Measurements from ENCODE around the gene ARPC1A.
"Not testable (repeated sequence)": the region's sequence is repeated elsewhere in the genome, so short reads cannot be mapped to it uniquely, and the experiment has no call there.

The ARPC1A gene

DNA sequence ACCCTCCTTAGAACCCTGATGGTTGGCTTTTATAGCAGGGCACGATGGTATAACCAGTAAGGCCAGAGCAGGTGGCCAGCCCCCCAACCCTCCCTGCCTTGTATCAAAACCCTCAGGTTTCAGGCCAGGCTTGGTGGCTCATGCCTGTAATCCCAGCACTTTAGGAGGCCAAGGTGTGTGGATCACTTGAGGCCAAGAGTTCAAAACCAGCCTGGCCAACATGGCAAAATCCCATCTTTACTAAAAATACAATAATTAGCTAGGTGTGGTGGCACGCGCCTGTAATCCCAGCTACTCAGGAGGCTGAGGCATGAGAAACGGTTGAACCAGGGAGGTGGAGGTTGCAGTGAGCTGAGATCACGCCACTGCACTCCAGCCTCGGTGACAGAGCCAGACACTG, 3.0 kb upstream of the ARPC1A start:
- not testable (repeated sequence) for DNase-seq (ENCODE audit: low read depth)

DNA sequence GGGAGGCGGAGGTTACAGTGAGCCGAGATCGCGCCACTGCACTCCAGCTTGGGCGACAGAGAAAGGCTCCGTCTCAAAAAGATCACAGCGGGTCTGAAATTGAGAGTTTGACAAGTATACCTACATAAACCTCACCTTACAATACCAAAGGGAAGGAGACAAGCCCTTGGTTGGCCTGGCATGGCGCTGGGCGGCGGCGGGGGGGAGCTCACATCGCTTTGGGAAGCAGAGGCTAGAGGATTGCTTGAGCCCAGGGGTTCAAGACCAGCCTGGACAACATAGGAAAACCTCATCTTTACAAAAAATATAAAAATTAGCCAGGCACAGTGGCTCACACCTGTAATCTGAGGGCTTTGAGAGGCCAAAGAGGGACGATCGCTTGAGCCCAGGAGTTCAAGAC, 1.1 kb upstream of the ARPC1A start:
- DNase-seq (ENCODE audit: low read depth): no peak

DNA sequence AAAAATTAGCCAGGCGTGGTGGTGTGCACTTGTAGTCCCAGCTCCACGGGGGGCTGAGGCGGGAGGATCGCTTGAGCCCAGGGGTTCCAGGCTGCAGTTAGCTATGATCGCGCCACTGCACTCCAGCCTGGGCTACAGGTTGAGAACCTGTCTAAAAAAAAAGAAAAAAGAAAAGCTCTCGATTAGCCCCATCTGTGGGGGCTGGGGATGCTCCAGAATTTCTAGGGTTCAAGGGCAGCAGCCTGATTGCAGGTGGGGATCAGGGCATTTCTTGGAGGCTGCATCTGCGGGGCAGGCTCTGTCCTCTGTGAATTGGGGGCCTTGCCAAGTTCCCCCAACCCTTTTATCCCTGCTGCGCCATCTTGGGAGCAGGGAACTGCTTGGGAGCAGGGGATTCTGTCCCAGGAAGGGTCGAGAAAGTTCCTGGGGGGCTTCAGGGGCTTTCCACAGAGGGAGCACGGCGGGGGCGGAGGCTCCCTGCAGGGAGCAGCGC, 651 bp upstream of the ARPC1A start:
- DNase-seq (ENCODE audit: low read depth): no peak

DNA sequence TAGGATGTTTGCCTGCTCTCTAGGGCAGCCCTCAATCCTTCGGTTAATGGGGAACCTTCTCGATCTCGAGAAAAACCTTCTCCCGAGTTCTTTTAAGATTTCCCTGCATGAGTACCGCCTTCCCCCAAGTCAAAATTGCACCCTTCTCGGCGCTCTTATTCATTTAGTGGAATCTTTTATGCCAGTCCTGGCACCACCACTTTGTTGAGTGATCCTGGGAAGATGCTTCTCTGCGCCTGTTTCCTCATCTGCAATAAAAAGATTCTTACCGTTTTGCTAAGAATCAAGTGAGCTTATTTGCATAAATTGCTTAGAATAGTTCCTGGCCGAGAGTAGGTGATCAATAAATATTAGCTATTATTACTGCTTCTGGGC, 697 bp downstream of the ARPC1A start:
- DNase-seq (ENCODE audit: low read depth): no peak

DNA sequence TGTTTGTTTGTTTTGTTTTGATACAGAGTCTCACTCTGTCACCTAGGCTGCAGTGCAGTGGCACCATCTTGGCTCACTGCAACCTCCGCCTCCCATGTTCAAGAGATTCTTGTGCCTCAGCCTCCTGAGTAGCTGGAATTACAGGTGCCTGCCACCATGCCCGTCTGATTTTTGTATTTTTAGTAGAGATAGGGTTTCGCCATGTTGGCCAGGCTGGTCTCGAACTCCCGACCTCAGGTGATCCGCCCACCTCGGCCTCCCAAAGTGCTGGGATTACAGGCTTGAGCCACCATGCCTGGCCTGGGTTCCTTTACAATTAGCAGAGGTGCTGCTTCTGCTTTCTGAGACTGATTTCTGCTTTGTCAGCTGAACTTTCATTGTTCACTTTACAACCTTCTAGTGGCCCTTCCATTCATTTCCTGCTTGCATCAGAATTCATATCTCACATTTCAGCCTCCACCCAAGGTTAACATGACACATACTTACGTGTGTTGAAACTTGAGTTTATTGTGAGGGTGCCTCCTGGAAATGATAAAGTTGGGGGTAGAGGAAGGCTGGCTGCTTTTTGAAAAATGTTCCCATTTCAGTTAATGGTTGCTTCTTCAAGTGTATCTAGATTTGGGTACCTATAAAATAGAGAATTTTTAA, 4.7 kb downstream of the ARPC1A start:
- not testable (repeated sequence) for DNase-seq (ENCODE audit: low read depth)

DNA sequence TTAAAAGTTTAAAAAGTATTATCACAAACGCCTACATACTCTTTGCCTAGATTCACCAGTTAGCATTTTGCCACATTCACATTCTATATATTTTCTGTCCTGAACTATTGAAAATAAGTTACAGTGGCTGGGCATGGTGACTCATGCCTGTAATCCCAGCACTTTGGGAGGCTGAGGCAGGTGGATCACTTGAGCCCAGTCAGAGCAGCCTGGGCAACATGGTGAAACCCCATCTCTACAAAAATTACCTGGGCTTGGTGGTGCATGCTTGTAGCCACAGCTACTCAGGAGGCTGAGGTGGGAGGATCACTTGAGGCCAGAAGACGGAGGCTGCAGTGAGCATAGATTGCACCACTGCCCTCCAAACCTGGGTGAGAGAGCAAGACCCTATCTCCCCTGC, 5.3 kb downstream of the ARPC1A start:
- no peak for DNase-seq (ENCODE audit: low read depth)

DNA sequence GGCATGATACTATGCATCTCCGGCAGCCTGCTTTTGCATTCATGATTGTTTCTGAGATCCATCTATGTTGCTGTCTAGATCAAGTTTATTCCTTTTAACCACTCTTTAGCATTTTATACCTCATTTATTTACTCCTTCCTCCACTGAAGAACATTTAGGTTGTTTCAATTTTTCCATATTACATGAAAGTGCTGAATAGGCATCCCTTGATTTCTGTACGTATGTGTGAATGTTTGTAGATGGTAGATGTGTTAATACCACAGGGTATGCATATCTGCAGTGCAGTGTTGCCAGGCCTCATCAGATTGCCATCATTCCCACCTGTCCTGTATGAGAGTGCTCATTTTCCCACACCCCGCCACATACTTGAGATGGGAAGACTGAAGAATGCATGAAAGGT, 13.9 kb downstream of the ARPC1A start:
- no peak for DNase-seq (ENCODE audit: low read depth)

DNA sequence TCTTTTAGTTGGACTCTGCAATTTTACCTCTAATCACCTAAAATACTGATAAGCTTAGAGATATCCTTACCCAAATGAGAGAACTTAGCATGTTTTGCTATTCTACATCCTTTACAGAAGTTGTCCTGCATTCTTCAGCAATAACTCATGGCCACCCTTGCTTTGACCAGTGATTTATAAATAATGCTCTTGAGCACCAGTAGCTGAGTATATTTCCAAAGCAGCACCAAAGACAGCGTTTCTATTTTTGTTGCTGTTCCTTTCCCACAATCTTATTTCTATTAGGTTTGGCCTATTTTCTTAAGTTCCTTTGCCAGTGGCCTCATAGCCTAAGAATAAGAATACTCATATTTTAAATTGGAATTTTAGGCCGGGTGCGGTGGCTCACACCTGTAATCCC, 15.0 kb downstream of the ARPC1A start:
- no peak for DNase-seq (ENCODE audit: low read depth)

DNA sequence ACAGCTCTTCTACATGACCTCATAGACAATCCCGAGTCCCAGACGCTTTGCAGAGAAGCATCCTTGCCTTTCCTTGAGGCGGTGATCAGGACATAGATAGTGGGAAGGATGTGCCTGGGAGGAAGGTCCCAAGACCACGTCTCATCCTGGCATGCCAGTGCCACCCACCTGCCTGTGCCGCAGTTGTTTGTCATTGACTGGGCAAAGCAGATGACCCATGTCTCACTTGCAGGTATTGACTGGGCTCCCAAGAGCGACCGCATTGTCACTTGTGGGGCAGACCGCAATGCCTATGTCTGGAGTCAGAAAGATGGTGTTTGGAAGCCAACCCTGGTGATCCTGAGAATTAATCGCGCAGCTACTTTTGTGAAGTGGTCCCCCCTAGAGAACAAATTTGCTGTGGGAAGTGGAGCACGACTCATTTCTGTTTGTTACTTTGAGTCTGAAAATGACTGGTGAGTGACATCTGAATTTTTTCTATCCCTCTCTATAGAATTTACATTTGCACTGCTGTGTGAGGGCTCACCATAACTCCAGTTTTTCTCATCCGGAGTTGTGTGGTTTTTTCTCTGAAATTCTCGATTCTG, 18.5 kb downstream of the ARPC1A start:
- DNase-seq (ENCODE audit: low read depth): no peak

DNA sequence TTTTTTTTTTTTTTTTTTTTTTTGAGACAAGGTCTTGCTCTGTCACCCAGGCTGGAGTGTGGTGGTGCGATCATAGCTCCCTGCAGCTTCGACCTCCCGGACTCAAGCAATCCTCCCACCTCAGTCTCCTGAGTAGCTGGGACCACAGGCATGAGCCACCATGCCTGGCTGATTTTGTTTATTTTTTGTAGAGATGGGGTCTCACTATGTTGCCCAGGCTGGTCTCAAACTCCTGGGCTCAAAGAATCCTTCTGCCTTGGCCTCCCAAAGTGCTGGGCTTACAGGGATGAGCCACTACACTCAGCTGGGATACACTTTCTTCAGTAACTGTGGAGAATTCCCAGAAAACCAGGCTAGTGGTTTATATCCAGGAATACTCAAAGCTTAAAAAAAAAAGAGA, 24.9 kb downstream of the ARPC1A start:
- DNase-seq (ENCODE audit: low read depth): not testable (repeated sequence)

DNA sequence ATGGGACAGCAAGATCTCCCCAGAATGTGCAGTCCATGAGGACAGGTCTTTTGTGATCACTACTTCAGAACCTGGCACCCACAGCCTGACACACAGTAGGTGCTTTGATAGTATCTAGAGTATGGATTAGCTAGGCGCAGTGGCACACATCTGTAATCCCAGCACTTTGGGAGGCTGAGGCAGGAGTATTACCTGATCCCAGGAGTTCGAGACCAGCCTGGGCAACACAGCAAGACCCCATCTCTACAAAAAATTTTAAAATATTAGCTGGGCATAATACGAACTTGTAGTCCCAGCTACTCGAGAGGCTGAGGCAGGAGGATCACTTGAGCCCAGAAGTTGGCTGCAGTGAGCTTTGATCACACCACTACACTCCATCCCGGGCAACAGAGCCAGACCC, 26.5 kb downstream of the ARPC1A start:
- no peak for DNase-seq (ENCODE audit: low read depth)

DNA sequence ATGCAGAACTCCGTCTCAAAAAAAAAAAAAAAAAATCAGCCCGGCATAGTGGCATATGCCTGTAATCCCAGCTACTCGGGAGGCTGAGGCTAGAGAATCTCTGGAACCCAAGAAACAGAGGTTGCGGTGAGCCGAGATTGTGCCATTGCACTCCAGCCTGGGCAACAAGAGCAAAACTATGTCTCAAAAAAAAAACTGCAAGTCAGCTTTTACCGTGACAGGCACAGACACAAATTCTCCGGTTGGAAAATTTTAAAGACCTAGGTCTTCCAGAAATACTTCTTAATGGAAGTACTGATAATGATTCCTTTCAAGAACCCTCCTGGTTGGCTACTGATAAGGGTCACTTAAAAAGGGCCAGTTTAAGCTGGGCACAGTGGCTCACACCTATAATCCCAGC, 29.4 kb downstream of the ARPC1A start:
- DNase-seq (ENCODE audit: low read depth): no peak

DNA sequence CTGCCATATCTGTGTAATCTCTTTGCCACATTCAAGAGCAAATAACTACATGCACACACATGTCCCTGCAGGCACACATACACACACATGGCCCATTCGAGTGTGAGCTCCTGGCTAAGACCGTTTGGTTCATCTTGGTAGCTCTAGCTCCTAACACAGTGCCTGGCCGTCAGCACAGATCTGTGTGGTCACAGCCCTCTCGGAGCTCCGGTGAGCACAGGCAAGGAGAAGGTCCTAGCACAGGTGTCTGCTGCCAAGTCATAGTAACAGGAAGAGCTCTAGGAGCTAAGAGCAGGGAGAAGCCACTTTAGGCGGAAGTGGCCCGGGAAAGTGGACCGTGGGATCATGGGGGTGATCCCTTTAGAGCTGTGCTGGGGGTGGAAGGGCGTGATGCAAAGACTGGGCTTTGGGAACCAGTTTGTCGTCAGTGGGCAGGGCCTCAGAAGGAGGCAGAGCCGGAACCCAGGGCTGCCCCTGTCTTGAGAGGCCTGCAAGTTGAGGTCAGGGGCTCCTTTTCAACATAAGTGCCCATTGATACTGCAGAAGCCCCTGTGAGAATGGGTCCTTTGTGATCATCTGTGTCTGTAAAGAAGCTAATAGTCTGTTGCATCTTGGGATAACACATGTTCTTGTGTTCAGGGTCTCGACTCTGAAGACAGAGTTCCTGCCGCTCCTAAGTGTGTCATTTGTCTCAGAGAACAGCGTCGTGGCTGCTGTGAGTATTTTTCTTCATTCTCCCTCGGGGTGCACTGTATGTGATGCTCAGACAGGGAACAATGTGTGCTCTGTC, 32.2 kb downstream of the ARPC1A start:
- DNase-seq (ENCODE audit: low read depth): no peak

DNA sequence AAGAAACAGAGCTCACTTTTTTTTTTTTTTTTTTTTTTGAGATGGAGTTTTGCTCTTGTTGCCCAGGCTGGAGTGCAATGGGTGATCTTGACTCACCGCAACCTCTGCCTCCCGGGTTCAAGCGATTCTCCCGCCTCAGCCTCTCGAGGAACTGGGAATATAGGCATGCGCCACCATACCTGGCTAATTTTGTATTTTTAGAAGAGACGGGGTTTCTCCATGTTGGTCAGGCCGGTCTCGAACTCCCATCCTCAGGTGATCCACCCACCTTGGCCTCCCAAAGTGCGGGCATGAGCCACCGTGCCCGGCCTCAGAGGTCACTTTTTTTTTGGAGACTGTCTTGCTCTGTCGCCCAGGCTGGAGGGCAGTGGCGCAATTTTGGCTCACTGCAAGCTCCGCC, 32.8 kb downstream of the ARPC1A start:
- DNase-seq (ENCODE audit: low read depth): not testable (repeated sequence)

DNA sequence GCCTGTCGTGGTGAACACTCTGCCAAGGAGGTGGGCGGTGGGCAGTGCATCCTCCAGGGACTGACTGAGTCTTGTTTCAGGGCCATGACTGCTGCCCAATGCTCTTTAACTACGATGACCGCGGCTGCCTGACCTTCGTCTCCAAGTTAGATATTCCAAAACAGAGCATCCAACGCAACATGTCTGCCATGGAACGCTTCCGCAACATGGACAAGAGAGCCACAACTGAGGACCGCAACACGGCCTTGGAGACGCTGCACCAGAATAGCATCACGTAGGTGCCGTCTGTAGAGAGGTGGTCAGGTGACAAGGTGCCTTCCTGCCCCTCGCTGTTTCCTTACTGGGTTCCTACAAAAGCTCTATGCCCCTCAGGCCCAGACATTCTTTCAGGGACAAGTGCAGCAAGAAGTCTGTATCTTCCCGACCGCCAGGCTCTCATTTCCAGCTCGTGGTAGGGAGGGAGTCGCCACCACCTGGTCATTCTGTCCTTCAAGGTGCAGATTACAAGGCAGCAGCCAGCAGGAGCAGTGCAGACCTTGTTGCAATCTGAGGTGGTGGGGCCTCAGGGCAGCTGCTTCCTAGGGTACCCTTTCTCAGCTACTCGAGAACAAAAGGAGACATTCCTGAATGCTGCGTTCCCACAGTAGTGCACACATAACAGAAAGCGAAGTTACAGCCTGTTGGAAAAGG, 33.9 kb downstream of the ARPC1A start:
- no peak for DNase-seq (ENCODE audit: low read depth)

DNA sequence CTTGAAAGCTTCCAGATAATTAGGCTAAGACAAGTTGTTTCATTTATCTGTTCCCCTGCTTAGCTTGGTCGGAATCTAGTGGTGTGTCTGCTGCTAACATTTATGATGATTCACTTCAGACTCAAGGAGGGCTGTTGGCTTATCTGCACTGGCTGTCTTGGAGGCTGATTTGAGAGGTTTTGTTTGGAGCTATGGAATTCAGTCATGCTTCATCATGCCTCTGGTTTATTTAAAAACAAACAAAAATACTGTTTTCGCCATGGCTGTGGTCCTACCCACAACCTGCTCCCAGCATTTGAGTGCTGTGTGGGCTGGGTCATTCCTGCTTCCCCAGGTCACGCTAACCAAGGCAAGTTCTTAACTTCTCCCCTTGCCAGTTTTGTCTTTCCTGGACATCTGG, 37.1 kb downstream of the ARPC1A start:
- DNase-seq (ENCODE audit: low read depth): no peak

DNA sequence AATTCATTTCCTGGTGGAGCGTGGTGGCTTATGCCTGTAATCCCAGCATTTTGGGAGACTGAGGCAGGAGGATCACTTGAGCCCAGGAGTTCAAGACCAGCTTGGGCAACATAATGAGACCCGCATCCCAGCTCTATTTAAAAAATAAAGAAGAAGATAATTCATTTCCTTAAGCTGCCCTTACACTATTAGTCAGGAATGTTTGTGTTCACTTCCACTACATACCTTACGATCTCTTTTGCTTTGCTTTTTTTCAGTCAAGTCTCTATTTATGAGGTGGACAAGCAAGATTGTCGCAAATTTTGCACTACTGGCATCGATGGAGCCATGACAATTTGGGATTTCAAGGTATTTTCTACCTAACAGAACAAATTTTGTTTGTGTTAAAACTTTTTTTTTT, 37.6 kb downstream of the ARPC1A start:
- DNase-seq (ENCODE audit: low read depth): no peak

DNA sequence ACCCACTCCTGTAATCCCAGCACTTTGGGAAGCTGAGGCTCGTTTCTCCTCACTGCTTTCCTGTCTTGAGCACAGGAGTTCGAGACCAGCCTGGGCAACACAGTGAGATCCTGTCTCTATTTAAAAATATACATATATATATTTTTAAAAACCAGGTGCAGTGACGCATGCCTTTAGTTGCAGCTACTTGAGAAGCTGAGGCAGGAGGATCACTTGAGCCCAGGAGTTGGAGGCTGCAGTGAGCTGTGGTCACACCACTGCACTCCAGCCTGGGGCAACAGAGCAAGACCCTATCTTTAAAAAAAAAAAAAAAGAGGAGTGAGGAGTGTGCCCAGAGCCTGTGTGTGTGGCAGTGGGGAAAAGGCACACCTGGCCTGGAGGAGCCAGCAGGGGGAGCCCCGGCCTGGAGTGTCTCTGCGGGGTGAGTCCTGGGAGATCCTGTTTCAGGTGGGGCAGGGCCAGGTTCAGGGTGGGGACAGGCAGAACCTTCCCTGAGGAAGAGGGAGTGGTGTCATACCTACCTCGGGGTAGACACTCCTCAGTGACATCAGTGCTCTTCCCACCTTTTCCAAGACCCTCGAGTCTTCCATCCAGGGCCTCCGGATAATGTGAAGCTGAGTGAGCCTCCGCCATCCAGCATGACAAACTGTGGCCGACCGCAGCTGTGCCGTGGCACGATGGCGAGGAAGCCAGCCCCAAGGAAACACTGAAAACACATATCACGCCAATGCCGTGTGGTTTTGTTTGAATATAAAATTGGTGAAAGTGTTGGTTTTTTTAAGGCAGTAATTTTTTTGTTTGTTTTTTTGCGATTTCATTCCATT, 39.8 kb downstream of the ARPC1A start:
- peak; percentile 45 for DNase-seq (ENCODE audit: low read depth)

DNA sequence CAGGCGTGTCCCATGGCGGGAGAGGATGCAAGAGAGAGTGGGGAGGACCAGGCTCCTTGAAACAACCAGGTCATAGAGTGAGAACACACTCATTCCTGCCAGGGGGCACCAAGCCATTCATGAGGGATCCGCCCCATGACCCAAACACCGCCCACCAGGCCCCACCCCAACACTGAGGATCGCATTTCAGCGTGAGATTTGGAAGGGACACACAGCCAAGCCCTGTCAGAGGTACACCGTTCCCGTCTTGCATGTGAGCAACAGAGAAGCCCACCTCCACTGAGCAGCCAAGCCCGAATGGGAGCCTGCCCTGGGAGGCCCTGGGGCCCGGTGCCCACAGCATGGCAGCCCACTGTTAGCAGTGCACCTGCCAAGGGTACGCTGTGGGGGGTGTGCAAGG, 40.9 kb downstream of the ARPC1A start:
- no peak for DNase-seq (ENCODE audit: low read depth)

DNA sequence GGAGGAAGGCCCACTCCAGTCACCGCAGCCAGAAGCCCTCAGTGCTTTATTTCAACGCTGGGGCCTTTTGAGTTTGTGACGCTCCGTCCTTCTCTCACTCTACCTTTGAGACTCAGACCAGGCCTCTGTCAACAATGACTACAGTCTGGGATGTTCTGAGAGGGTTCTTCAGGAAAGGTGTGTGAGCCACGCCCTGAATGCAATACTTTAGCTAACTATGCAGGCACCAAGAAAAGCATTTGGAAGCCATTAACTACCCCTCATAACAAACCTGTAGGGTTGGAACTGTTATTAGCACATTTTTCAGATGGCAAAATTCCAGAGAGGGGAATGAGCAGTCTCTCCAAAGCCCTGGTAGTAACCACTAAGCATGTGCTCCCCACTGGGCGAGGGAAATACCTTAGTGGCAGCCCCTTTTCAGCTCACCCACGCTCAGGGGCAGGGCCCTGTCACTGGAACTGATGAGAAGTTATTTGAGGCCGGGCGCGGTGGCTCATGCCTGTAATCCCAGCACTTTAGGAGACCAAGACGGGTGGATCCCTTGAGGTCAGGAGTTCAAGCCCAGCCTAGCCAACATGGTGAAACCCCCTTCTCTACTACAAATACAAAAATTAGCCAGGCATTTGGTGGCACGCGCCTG, 43.2 kb downstream of the ARPC1A start:
- DNase-seq (ENCODE audit: low read depth): no peak

DNA sequence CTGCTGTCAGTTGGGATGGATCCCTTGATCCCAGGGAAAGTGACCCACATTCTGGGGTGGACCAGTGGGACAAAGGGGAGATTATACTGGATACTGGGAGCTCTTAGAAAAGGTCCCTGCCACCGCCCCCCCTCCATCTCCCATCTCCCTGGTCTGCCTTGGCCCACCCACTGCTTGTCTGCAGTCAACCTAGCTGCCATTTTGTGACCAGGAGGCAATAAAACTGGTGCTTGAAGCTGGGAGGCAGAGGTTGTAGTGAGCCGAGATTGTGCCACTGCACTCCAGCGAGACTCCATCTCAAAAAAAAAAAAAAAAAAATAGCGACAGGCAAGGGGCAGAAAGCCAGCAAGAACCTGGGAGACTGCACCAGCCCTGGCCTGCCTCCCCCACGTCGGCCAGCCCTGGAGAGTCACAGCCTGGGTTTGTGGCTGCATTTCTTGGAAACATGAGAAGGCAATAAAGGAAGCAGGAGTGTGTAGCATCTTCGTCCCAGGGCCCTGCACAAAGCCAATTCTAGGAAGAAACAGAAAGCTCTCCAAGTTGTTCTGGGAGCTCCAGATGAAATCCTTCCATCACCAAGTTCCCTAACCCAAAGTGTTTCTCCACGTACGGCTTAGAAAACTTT, 44.2 kb downstream of the ARPC1A start:
- no peak for DNase-seq (ENCODE audit: low read depth)

Data from stimulated activated CD8-positive, alpha-beta memory T cell treated with anti-CD3 and anti-CD28 coated beads, Interleukin-4, amount 100 ng/mL, for 24 hours (primary cell).